Liver (tissue), 9 donors: ENCODE measurements around the gene B2M. TPM values are rescaled to one million over a fixed set of nuclear protein-coding genes. Genes with fewer than 3 reads are reported as not detected.

Experiments used
- DNase-seq: peaks from one replicate; pipeline ENCODE4 v3.0.0-alpha.2; 2017; ENCODE audit warnings: low spot score
- H3K27ac ChIP-seq, 2 donors: one replicate each; pipeline ENCODE4 v1.7.0; 2013; ENCODE audit warnings: inconsistent platforms in 2 of 2, low read length in 2 of 2, control low read depth in 1 of 2, low read depth in 1 of 2, mild to moderate bottlenecking in 1 of 2
- H3K27me3 ChIP-seq, 4 donors: one replicate each; pipeline versions ENCODE4 v1.6.1 to v1.7.0; 2013; ENCODE audit warnings: low read length in 3 of 4, inconsistent platforms in 1 of 4, mild to moderate bottlenecking in 1 of 4, moderate library complexity in 1 of 4; ENCODE audit not compliant: control insufficient read depth in 4 of 4, insufficient read depth in 4 of 4
- H3K36me3 ChIP-seq, 4 donors: one replicate each; pipeline versions ENCODE4 v1.6.1 to v1.7.0; 2013; ENCODE audit warnings: low read length in 3 of 4, mild to moderate bottlenecking in 3 of 4, low read depth in 1 of 4, moderate library complexity in 1 of 4; ENCODE audit not compliant: control insufficient read depth in 4 of 4, insufficient read depth in 3 of 4
- H3K4me1 ChIP-seq, 4 donors: one replicate each; pipeline versions ENCODE4 v1.6.1 to v1.7.0; 2013; ENCODE audit warnings: low read length in 3 of 4, mild to moderate bottlenecking in 3 of 4, moderate library complexity in 1 of 4; ENCODE audit not compliant: control insufficient read depth in 4 of 4, insufficient read depth in 4 of 4
- H3K4me3 ChIP-seq, 3 donors: one replicate each; pipeline versions ENCODE4 v1.6.1 to v1.7.0; 2013; ENCODE audit warnings: low read length in 3 of 3, control low read depth in 1 of 3, low read depth in 1 of 3, mild to moderate bottlenecking in 1 of 3
- H3K9ac ChIP-seq, 2 donors: one replicate each; pipeline ENCODE4 v1.7.0; 2013; ENCODE audit warnings: low read length in 2 of 2, mild to moderate bottlenecking in 2 of 2, moderate library complexity in 2 of 2, control low read depth in 1 of 2, low read depth in 1 of 2
- H3K9me3 ChIP-seq, 4 donors: one replicate each; pipeline versions ENCODE4 v1.6.1 to v1.7.0; 2013; ENCODE audit warnings: low read length in 3 of 4; ENCODE audit not compliant: control insufficient read depth in 4 of 4
- ATF3 ChIP-seq: IDR thresholded peaks from 2 replicates; pipeline ENCODE4 v1.6.1; 2016; ENCODE audit warnings: antibody characterized with exemption
- CTCF ChIP-seq: fragments of 150-350 bp; IDR thresholded peaks from 2 replicates; pipeline ENCODE4 v1.5.1; 2017; ENCODE audit warnings: improper control_type of control experiment, low read depth, low read length; ENCODE audit not compliant: missing input control
- EGR1 ChIP-seq, 2 donors: IDR thresholded peaks; 2 replicates each; pipeline ENCODE4 v1.6.1; 2016 to 2018; ENCODE audit warnings: antibody characterized with exemption in 2 of 2, low read depth in 2 of 2
- FOXA1 ChIP-seq: IDR thresholded peaks from 2 replicates; pipeline ENCODE4 v1.6.1; 2016; ENCODE audit warnings: antibody characterized with exemption
- FOXA2 ChIP-seq: IDR thresholded peaks from 2 replicates; pipeline ENCODE4 v1.6.1; 2016; ENCODE audit warnings: antibody characterized with exemption
- GABPA ChIP-seq, 2 donors: IDR thresholded peaks in 1 of 2; conservative IDR thresholded peaks in 1 of 2; 2 replicates each; pipeline ENCODE4 v1.6.1; 2016; ENCODE audit warnings: antibody characterized with exemption in 2 of 2, mild to moderate bottlenecking in 1 of 2, moderate library complexity in 1 of 2
- HNF4A ChIP-seq, 2 donors: conservative IDR thresholded peaks; 2 replicates each; pipeline ENCODE4 v1.6.1; 2016; ENCODE audit warnings: antibody characterized with exemption in 2 of 2, mild to moderate bottlenecking in 2 of 2
- HNF4G ChIP-seq: IDR thresholded peaks from 2 replicates; pipeline ENCODE4 v1.6.1; 2016; ENCODE audit warnings: antibody characterized with exemption
- JUND ChIP-seq, 2 donors: IDR thresholded peaks; 2 replicates each; pipeline ENCODE4 v1.6.1; 2016; ENCODE audit warnings: antibody characterized with exemption in 2 of 2
- MAX ChIP-seq: IDR thresholded peaks from 2 replicates; pipeline ENCODE4 v1.6.1; 2016; ENCODE audit warnings: antibody characterized with exemption
- NR2F2 ChIP-seq: IDR thresholded peaks from 2 replicates; pipeline ENCODE4 v1.6.1; 2016; ENCODE audit warnings: antibody characterized with exemption
- REST ChIP-seq: IDR thresholded peaks from 2 replicates; pipeline ENCODE4 v1.6.1; 2016; ENCODE audit warnings: antibody characterized with exemption, mild to moderate bottlenecking
- RXRA ChIP-seq, 2 donors: IDR thresholded peaks; 2 replicates each; pipeline ENCODE4 v1.6.1; 2017 to 2018; ENCODE audit warnings: antibody characterized with exemption in 2 of 2, mild to moderate bottlenecking in 1 of 2
- SP1 ChIP-seq: IDR thresholded peaks from 2 replicates; pipeline ENCODE4 v1.6.1; 2018; ENCODE audit warnings: antibody characterized with exemption, mild to moderate bottlenecking
- TAF1 ChIP-seq: conservative IDR thresholded peaks from 2 replicates; pipeline ENCODE4 v1.6.1; 2016; ENCODE audit warnings: antibody characterized with exemption, mild to moderate bottlenecking
- YY1 ChIP-seq: IDR thresholded peaks from 2 replicates; pipeline ENCODE4 v1.6.1; 2016; ENCODE audit warnings: antibody characterized with exemption, mild to moderate bottlenecking
- ZBTB33 ChIP-seq: IDR thresholded peaks from 2 replicates; pipeline ENCODE4 v1.6.1; 2016; ENCODE audit warnings: antibody characterized with exemption
- WGBS: extraction: QIAGEN DNeasy Blood & Tissue Kit; methylation state at CpG from one replicate; pipeline ENCODE4 v1.1.7; 2013; 5-methylcytosine and 5-hydroxymethylcytosine counted together
- polyA plus RNA-seq, 2 donors: library from polyadenylated mRNA; stranded (reverse) in 1 of 2; unstranded in 1 of 2; fragments of 200-250 nt in 1 of 2; fragments of >200 nt in 1 of 2; fragmentation: Nextera tagmentation in 1 of 2; extraction: Ambion mirVana in 1 of 2; gene quantifications; one replicate each; pipeline versions ENCODE4 v1.2.1 to v1.2.3, GENCODE V29; 2013 to 2015
- total RNA-seq, 2 donors: library from RNA; depleted of rRNA; stranded (reverse); fragments of >200 nt; gene quantifications; one replicate each; pipeline ENCODE4 v1.2.3, GENCODE V29; 2014
- donor health status: healthy.
- donor health status: healthy.
- donor health status: healthy.
- donor health status: healthy.
- donor health status: healthy.

Gene B2M
- total and polyA plus RNA-seq, 4 donors = 1,388 to 3,787 (median 2,950) TPM

- no peaks in the 10 kb centered on the region for H3K27me3 ChIP-seq
- H3K4me1 ChIP-seq = peaks cover 0 to 6% (median 0%) of the 10 kb centered on the region in 4 donors
- 96% methylated on average over 2 of the region's 2 CpGs for whole genome bisulfite sequencing
- no peak for TF ChIP-seq ATF3
- TF ChIP-seq FOXA1 = no peak
- TF ChIP-seq EGR1 (IDR thresholded peaks at IDR 0.05; ENCODE audit: low read depth in 2 of 2) = no peak
- no peak for TF ChIP-seq NR2F2
- TF ChIP-seq HNF4A (conservative IDR thresholded peaks at IDR 0.05) = no peak
- no peak for TF ChIP-seq REST
- TF ChIP-seq YY1 = no peak
- no peak for TF ChIP-seq TAF1
- TF ChIP-seq FOXA2 = no peak
- no peak for TF ChIP-seq JUND (IDR thresholded peaks at IDR 0.05)
- no peak for TF ChIP-seq CTCF
- no peak for TF ChIP-seq SP1
- no peak for TF ChIP-seq RXRA (IDR thresholded peaks at IDR 0.05)
- no peak for DNase-seq
- no peaks in the 10 kb centered on the region for H3K36me3 ChIP-seq
- H3K9me3 ChIP-seq = peaks cover 0 to under 1% (median 0%) of the 10 kb centered on the region in 4 donors
- H3K4me3 ChIP-seq = no peak overlapping the region
- H3K9ac ChIP-seq = no peak overlapping the region
- no peak overlapping the region for H3K27ac ChIP-seq
Measured at GRCh38 chr15:44706401-44706800, 4.9 kb upstream of the B2M start.

- Histone ChIP-seq H3K27me3 (no peaks in the 10 kb centered on the region), H3K27ac (no peak overlapping the region), H3K9me3 (no peaks in the 10 kb centered on the region), H3K9ac (no peak overlapping the region), H3K36me3 (no peaks in the 10 kb centered on the region), H3K4me3 (no peak overlapping the region), H3K4me1 (peaks cover 0 to 6% (median 0%) of the 10 kb centered on the region in 4 donors)
- DNase-seq = no peak
- WGBS = 93% methylated on average over 2 of the region's 2 CpGs
- TF ChIP-seq ATF3 (no peak), HNF4A (conservative IDR thresholded peaks at IDR 0.05) (no peak), JUND (IDR thresholded peaks at IDR 0.05) (no peak), GABPA (IDR thresholded peaks at IDR 0.05 in 1 of 2, conservative IDR thresholded peaks at IDR 0.05 in 1 of 2) (no peak), EGR1 (IDR thresholded peaks at IDR 0.05; ENCODE audit: low read depth in 2 of 2) (no peak), MAX (no peak), YY1 (no peak), ZBTB33 (no peak), REST (no peak), CTCF (no peak), HNF4G (no peak)
Measured at GRCh38 chr15:44706946-44707636, 4.2 kb upstream of the B2M start.
